Measurements from ENCODE around the gene C1QTNF8. TPM values are rescaled to one million over a fixed set of nuclear protein-coding genes. Genes with fewer than 3 reads are reported as not detected.

C1QTNF8 gene
- total and polyA plus RNA-seq, 2 of the 8 experiments (the other 6 are each of a cell fraction or from before 2014, with no cell fraction given): not detected

DNA sequence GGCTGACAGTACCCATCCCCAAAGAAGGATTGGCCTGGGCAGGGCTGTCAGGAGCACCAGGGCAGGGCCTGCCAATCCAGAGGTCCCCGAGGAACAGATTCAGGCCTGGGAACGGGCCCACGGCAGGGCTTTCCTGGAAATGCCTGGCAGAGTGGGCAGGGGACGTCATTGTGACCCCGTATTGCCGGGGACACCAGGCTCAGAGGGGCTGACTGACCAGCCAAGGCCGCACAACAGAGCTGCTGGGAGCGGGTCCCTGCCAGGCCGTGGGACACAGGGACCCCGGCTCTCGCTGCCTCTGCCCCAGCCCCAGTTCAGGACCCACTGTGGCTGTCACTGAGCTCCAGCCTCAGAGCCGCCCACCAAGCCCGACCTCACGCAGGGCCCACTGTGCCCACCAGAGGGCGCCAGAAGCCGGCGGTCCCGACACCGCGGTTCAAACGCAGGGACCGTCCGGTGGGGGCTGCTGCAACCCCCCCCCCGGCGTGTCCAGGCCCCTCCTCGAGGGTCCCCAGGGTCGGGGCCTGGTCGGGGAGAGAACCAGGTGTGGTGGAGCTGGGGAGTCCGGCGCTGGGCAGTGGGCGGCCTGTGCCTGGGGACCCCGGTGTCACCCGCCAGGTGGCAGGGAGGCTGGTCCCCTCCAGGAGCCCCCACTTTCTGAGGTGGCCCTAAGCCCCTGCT lies 38.7 kb downstream of the C1QTNF8 start:
- no peaks in the 10 kb centered on the region for H3K36me3 ChIP-seq (ENCODE audit: control insufficient read depth in 2 of 4, insufficient read depth in 4 of 4, low read length in 3 of 4)
- H3K56ac ChIP-seq (replicated peaks; ENCODE audit: insufficient read length, low read depth, low read length): no peak overlapping the region
- H2AK5ac ChIP-seq (ENCODE audit: low read depth, low read length): no peak overlapping the region
- H3K23me2 ChIP-seq (ENCODE audit: low read depth, low read length): no peaks in the 10 kb centered on the region
- WGBS, 2 experiments (ENCODE audit: extremely low coverage in 1 of 2, insufficient coverage in 1 of 2, insufficient read length in 1 of 2, insufficient replicate concordance in 2 of 2, low coverage in 1 of 2, low lambda C conversion rate in 2 of 2, missing lambda C conversion rate in 1 of 2): 19% methylated on average over 21 of the region's 33 CpGs; no CpG with 5 or more reads in 1 of the 2 experiments
- no peak overlapping the region for H4K5ac ChIP-seq (ENCODE audit: insufficient read length, low read depth, low read length)
- H3K4ac ChIP-seq (replicated peaks; ENCODE audit: insufficient read length, low read depth, low read length): no peak overlapping the region
- DNase-seq (ENCODE audit: low read depth in 1 of 2, low spot score in 2 of 2): peak in 1 of 2 experiments; percentile 95
- no peaks in the 10 kb centered on the region for H3K79me1 ChIP-seq (ENCODE audit: low read depth, low read length)
- ChIA-PET CTCF (ENCODE audit: partially characterized antibody) (interaction anchor here (0.5 to 2.7 kb wide), 37 partner anchors 9 to 370 kb away, joined by 3 to 29 read pairs (median 4); partner anchors contain the start of gene SOX8), POLR2A (ENCODE audit: partially characterized antibody) (interaction anchor here (0.7 to 1.2 kb wide), 3 partner anchors 27 to 246 kb away, joined by 3 read pairs; no protein-coding TSS in a partner anchor)
- H4K20me1 ChIP-seq (replicated peaks in 1 of 2; ENCODE audit: control insufficient read depth in 1 of 2, insufficient read depth in 2 of 2, low read length in 2 of 2): no peaks in the 10 kb centered on the region
- H3K14ac ChIP-seq (ENCODE audit: insufficient read length): no peak overlapping the region
- 0 out of 4 replicates have a peak, but pooled peaks cover 0 to 6% of the 10 kb centered on the region in 2 experiments for H3K9me3 ChIP-seq (ENCODE audit: insufficient read depth in 2 of 2, low read depth in 1 of 2, low read length in 1 of 2)
- H3K4me3 ChIP-seq (ENCODE audit: extremely low read depth in 1 of 4, insufficient read depth in 2 of 4, low read depth in 3 of 4, low read length in 4 of 4): peak overlapping the region in 1 of 4 experiments; percentile 50; a peak in 3 of 8 replicates
- no peak overlapping the region for H3K9ac ChIP-seq (replicated peaks in 1 of 4; ENCODE audit: extremely low read depth in 1 of 4, low read depth in 3 of 4, low read length in 3 of 4)
- no peak for FAIRE-seq
- H4K8ac ChIP-seq (ENCODE audit: extremely low read depth, insufficient read depth, low read length): peak overlapping the region; percentile 35; the same call in 1 of the 2 replicates
- no peaks in the 10 kb centered on the region for H3K4me1 ChIP-seq (replicated peaks in 1 of 4; ENCODE audit: control insufficient read depth in 3 of 4, insufficient read depth in 4 of 4, low read length in 3 of 4)
- no peak overlapping the region for H3K18ac ChIP-seq (ENCODE audit: extremely low read depth, low read length)
- no peak overlapping the region for H4K91ac ChIP-seq (replicated peaks; ENCODE audit: insufficient read length, low read length)
- H2BK12ac ChIP-seq (ENCODE audit: low read depth, low read length): no peak overlapping the region
- H3K79me2 ChIP-seq (ENCODE audit: control insufficient read depth in 1 of 2, insufficient read depth in 2 of 2, low read length in 2 of 2): no peaks in the 10 kb centered on the region
- H2BK120ac ChIP-seq (replicated peaks; ENCODE audit: low read depth, low read length): no peak overlapping the region
- H3K23ac ChIP-seq (ENCODE audit: insufficient read length): no peak overlapping the region
- peak overlapping the region in 1 of 2 experiments; percentile 50; a peak in 1 of 4 replicates for H3K4me2 ChIP-seq (ENCODE audit: insufficient read depth in 1 of 2, low read depth in 2 of 2, low read length in 2 of 2)
- H3K27ac ChIP-seq (ENCODE audit: low read depth, low read length): no peak overlapping the region
- no peaks in the 10 kb centered on the region for H3K27me3 ChIP-seq (replicated peaks in 1 of 4; ENCODE audit: control insufficient read depth in 3 of 4, extremely low read depth in 1 of 4, insufficient read depth in 3 of 4, low read length in 3 of 4)
- H2BK15ac ChIP-seq (ENCODE audit: low read length): no peak overlapping the region
- no peak overlapping the region for H2AFZ ChIP-seq (ENCODE audit: low read length)
- H2BK5ac ChIP-seq (ENCODE audit: low read depth, low read length): no peak overlapping the region
- H2BK20ac ChIP-seq (ENCODE audit: low read length): no peak overlapping the region
- TF ChIP-seq JUN (IDR thresholded peaks at IDR 0.05; ENCODE audit: low read depth, low read length) (no peak), CEBPB (IDR thresholded peaks at IDR 0.05; ENCODE audit: low read depth, low read length) (no peak), FOSL1 (IDR thresholded peaks at IDR 0.05; ENCODE audit: insufficient read depth, low read depth, low read length) (no peak), EGR1 (IDR thresholded peaks at IDR 0.05; ENCODE audit: borderline replicate concordance, low read depth, low read length) (0 out of 2 replicates have a peak, but pooled peaks have one; percentile 31), RAD21 (IDR thresholded peaks at IDR 0.05 in 1 of 2, conservative IDR thresholded peaks at IDR 0.05 in 1 of 2; ENCODE audit: low read depth in 2 of 2, low read length in 2 of 2) (peak; percentile 72 to 88), GABPA (IDR thresholded peaks at IDR 0.05; ENCODE audit: borderline replicate concordance, insufficient read depth, low read length) (peak; percentile 66; the same call in 1 of the 2 replicates), CTBP2 (IDR thresholded peaks at IDR 0.05; ENCODE audit: borderline replicate concordance, insufficient read depth, insufficient read length, low read length) (no peak), KDM4A (IDR thresholded peaks at IDR 0.05; ENCODE audit: low read depth, low read length, severe bottlenecking) (peak; percentile 46)
- TF ChIP-seq, protein P1, sequence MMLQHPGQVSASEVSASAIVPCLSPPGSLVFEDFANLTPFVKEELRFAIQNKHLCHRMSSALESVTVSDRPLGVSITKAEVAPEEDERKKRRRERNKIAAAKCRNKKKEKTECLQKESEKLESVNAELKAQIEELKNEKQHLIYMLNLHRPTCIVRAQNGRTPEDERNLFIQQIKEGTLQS (IDR thresholded peaks at IDR 0.05; ENCODE audit: insufficient read depth, low read depth, low read length): no peak

Measured in H1 (cell line).